K562 (cell line): ENCODE measurements around the gene CCDC116. TPM values are rescaled to one million over a fixed set of nuclear protein-coding genes. Genes with fewer than 3 reads are reported as not detected.
A peak's percentile ranks its signal among the peaks of the same experiment; 100 is the strongest.

Experiments used
- ATF2 ChIP-seq: sonication (generic); formaldehyde crosslinking; IDR thresholded peaks from 2 replicates; pipeline ENCODE4 v1.8.1; 2022; ENCODE audit warnings: missing genetic modification reagents
- CREB1 ChIP-seq, 2 experiments: sonication (generic) in 1 of 2; formaldehyde crosslinking in 1 of 2; IDR thresholded peaks; 2 replicates each; pipeline versions ENCODE4 v1.6.1 to v1.8.0; 2012 to 2022; ENCODE audit warnings: inconsistent platforms in 1 of 2, mild to moderate bottlenecking in 1 of 2, missing genetic modification reagents in 1 of 2, moderate library complexity in 1 of 2
- CREB3 ChIP-seq: fragments of 450-650 bp; conservative IDR thresholded peaks from 2 replicates; pipeline ENCODE4 v1.6.1; 2016; ENCODE audit warnings: missing genetic modification characterization, low read depth, mild to moderate bottlenecking, missing compliant biosample characterization, moderate library complexity
- HNRNPUL1 ChIP-seq: fragments of 200-400 bp; formaldehyde crosslinking; IDR thresholded peaks from 2 replicates; pipeline ENCODE4 v1.6.1; 2017; ENCODE audit warnings: low read length
- MLX ChIP-seq, 2 experiments: fragments of 450-650 bp in 1 of 2; sonication (generic) in 1 of 2; formaldehyde crosslinking; conservative IDR thresholded peaks; 2 replicates each; pipeline versions ENCODE4 v1.4.0 to v1.8.1; 2020 to 2022; ENCODE audit warnings: mild to moderate bottlenecking in 1 of 2, missing genetic modification reagents in 1 of 2
- NCOA6 ChIP-seq: fragments of 450-650 bp; IDR thresholded peaks from 2 replicates; pipeline ENCODE4 v1.6.1; 2017; ENCODE audit warnings: mild to moderate bottlenecking
- NELFE ChIP-seq: IDR thresholded peaks from 2 replicates; pipeline ENCODE4 v1.6.1; 2011; ENCODE audit warnings: mild to moderate bottlenecking; ENCODE audit not compliant: insufficient read depth, insufficient read length
- THRAP3 ChIP-seq: fragments of 450-650 bp; IDR thresholded peaks from 2 replicates; pipeline ENCODE4 v1.6.1; 2016; ENCODE audit warnings: mild to moderate bottlenecking, inconsistent platforms, borderline replicate concordance
- THRB ChIP-seq: fragments of 450-650 bp; formaldehyde crosslinking; conservative IDR thresholded peaks from 2 replicates; pipeline ENCODE4 v1.4.0; 2022; ENCODE audit warnings: mild to moderate bottlenecking, missing genetic modification characterization
- UBTF ChIP-seq, 2 experiments: IDR thresholded peaks; 2 replicates each; pipeline ENCODE4 v1.6.1; 2012; ENCODE audit warnings: improper control_type of control experiment in 2 of 2, low read depth in 2 of 2, low read length in 2 of 2, borderline replicate concordance in 1 of 2
- WHSC1 ChIP-seq: IDR thresholded peaks from one replicate; pipeline ENCODE4 v1.6.1; 2012; ENCODE audit warnings: low read length, control low read depth, inconsistent platforms
- ZBTB26 ChIP-seq: fragments of 450-650 bp; formaldehyde crosslinking; IDR thresholded peaks from 2 replicates; pipeline ENCODE4 v1.4.0; 2022; ENCODE audit warnings: missing genetic modification characterization
- ZNF232 ChIP-seq: sonication (generic); formaldehyde crosslinking; IDR thresholded peaks from 2 replicates; pipeline ENCODE4 v1.8.0; 2022; ENCODE audit warnings: mild to moderate bottlenecking, missing genetic modification reagents
- ZNF507 ChIP-seq: conservative IDR thresholded peaks from 2 replicates; pipeline ENCODE4 v1.6.1; 2017; ENCODE audit warnings: missing genetic modification characterization, missing compliant biosample characterization
- ZNF511 ChIP-seq: sonication (generic); formaldehyde crosslinking; IDR thresholded peaks from 2 replicates; pipeline ENCODE4 v1.8.0; 2022; ENCODE audit warnings: mild to moderate bottlenecking, missing genetic modification reagents
- ZNF79 ChIP-seq: fragments of 250-450 bp; sonication (Bioruptor Pico); IDR thresholded peaks from 2 replicates; pipeline ENCODE4 v1.4.0; 2020; ENCODE audit warnings: low read depth, mild to moderate bottlenecking, moderate library complexity
- polyA plus RNA-seq, 8 experiments: library from polyadenylated mRNA; depleted of rRNA in 4 of 8; stranded (reverse) in 5 of 8; unstranded in 3 of 8; fragments of >200 nt; fragmentation: Nextera tagmentation in 2 of 8; fragmentation: Illumina TruSeq in 1 of 8; extraction: Ambion mirVana in 2 of 8; extraction: Trizol in 1 of 8; gene quantifications; 2 replicates each; pipeline versions ENCODE4 v1.2.1 to v1.2.3, GENCODE V29; 2011 to 2014; ENCODE audit warnings: inconsistent platforms in 1 of 8, missing spikeins in 1 of 8
- total RNA-seq, 7 experiments: library from RNA; depleted of rRNA in 6 of 7; stranded (reverse); fragments of >200 nt in 6 of 7; fragmentation: Illumina TruSeq in 2 of 7; extraction: Trizol in 2 of 7; gene quantifications; 2 replicates each; pipeline versions ENCODE4 v1.2.1 to v1.2.3, GENCODE V29; 2011 to 2021; ENCODE audit warnings: low replicate concordance in 1 of 7

The CCDC116 gene
- total and polyA plus RNA-seq, 9 of the 15 experiments (the other 6 are each of a cell fraction or from before 2014, with no cell fraction given): 1.6 to 11.3 (median 4.7) TPM

- TF ChIP-seq HNRNPUL1: no peak
- TF ChIP-seq ZNF232 (CRISPR knock-in tag): peak; percentile 60; the same call in 1 of the 2 replicates
- TF ChIP-seq THRAP3: no peak
- TF ChIP-seq ZNF511 (CRISPR knock-in tag): no peak
- TF ChIP-seq NCOA6: no peak
- TF ChIP-seq ZNF507 (tag): no peak
- no peak for TF ChIP-seq ZNF79 (CRISPR knock-in tag)
- no peak for TF ChIP-seq UBTF (IDR thresholded peaks at IDR 0.05; ENCODE audit: borderline replicate concordance in 1 of 2, low read depth in 2 of 2, low read length in 2 of 2)
- peak; percentile 97 for TF ChIP-seq THRB
- no peak for TF ChIP-seq WHSC1
- no peak; the same call in 1 of the 2 replicates for TF ChIP-seq ATF2
- no peak for TF ChIP-seq CREB3 (tag)
- TF ChIP-seq ZBTB26 (CRISPR knock-in tag): peak; percentile 97
- no peak for TF ChIP-seq CREB1 (IDR thresholded peaks at IDR 0.05)
- TF ChIP-seq CREB1 (CRISPR knock-in tag; IDR thresholded peaks at IDR 0.05): peak; percentile 32; the same call in 1 of the 2 replicates
- TF ChIP-seq NELFE: no peak
- TF ChIP-seq MLX (CRISPR knock-in tag; conservative IDR thresholded peaks at IDR 0.05): peak in 1 of 2 experiments; percentile 93; a peak in 2 of 4 replicates
Measured at GRCh38 chr22:21611210-21611977, 21.2 kb upstream of the CCDC116 start (continued).
